CD4-positive, alpha-beta T cell (primary cell): ENCODE results near the gene ST3GAL3. TPM values are rescaled to one million over a fixed set of nuclear protein-coding genes. Genes with fewer than 3 reads are reported as not detected.

Experiments
- ATAC-seq: fragments of 200-7000 bp; cut with Tn5 transposase; one replicate; pipeline ENCODE4 v1.10.0; 2022; ENCODE audit warnings: mild to moderate bottlenecking; ENCODE audit not compliant: poor library complexity
- CTCF ChIA-PET: fragments of 350-600 bp; sonication (Branson Sonifier 250); formaldehyde crosslinking; loops from one replicate; lab custom pipeline; 2021; ENCODE audit warnings: antibody characterized with exemption, inconsistent platforms; lab: Charles Lee
- POLR2A ChIA-PET: fragments of 350-600 bp; sonication (Branson Sonifier 250); formaldehyde crosslinking; loops from one replicate; lab custom pipeline; 2021; ENCODE audit warnings: antibody characterized with exemption, inconsistent platforms; lab: Charles Lee
- DNase-seq, 14 experiments: peaks; one replicate each; pipeline ENCODE4 v3.0.0-alpha.2; 2013 to 2020; ENCODE audit warnings: mixed read lengths in 2 of 14
- H3K27ac ChIP-seq, 2 donors: one replicate each; pipeline versions ENCODE4 v1.5.1 to v1.7.0; 2013; ENCODE audit warnings: low read length in 2 of 2, low read depth in 1 of 2, mild to moderate bottlenecking in 1 of 2
- H3K27me3 ChIP-seq, 2 experiments: 1 replicate in 1 of 2; 2 replicates in 1 of 2; pipeline versions ENCODE4 v1.6.1 to v1.7.0; 2013; ENCODE audit warnings: low read length in 2 of 2, control low read depth in 1 of 2, mild to moderate bottlenecking in 1 of 2, moderate library complexity in 1 of 2; ENCODE audit not compliant: insufficient read depth in 2 of 2, control insufficient read depth in 1 of 2
- H3K36me3 ChIP-seq: one replicate; pipeline ENCODE4 v1.6.1; 2013; ENCODE audit warnings: low read length, control low read depth; ENCODE audit not compliant: insufficient read depth
- H3K4me1 ChIP-seq: one replicate; pipeline ENCODE4 v1.6.1; 2013; ENCODE audit warnings: low read length, control low read depth; ENCODE audit not compliant: insufficient read depth
- H3K4me3 ChIP-seq: one replicate; pipeline ENCODE4 v1.5.1; 2013; ENCODE audit warnings: mild to moderate bottlenecking, low read length, moderate library complexity
- H3K9me3 ChIP-seq, 2 experiments: 1 replicate in 1 of 2; 2 replicates in 1 of 2; pipeline versions ENCODE4 v1.6.1 to v1.7.0; 2013; ENCODE audit warnings: low read length in 2 of 2, mild to moderate bottlenecking in 2 of 2, control low read depth in 1 of 2, moderate library complexity in 1 of 2; ENCODE audit not compliant: control insufficient read depth in 1 of 2, insufficient read depth in 1 of 2
- H3K27ac Mint-ChIP-seq: one replicate; pipeline ENCODE4 v1.8.0; 2020; ENCODE audit warnings: mixed read lengths
- H3K27me3 Mint-ChIP-seq: one replicate; pipeline ENCODE4 v1.8.0; 2021; ENCODE audit warnings: mixed read lengths
- H3K36me3 Mint-ChIP-seq: one replicate; pipeline ENCODE4 v1.8.0; 2021; ENCODE audit warnings: low read depth, mixed read lengths
- H3K4me1 Mint-ChIP-seq: one replicate; pipeline ENCODE4 v1.8.0; 2021; ENCODE audit warnings: low read depth, mixed read lengths
- H3K4me3 Mint-ChIP-seq: one replicate; pipeline ENCODE4 v1.8.0; 2020; ENCODE audit warnings: mild to moderate bottlenecking, mixed read lengths
- H3K9me3 Mint-ChIP-seq: one replicate; pipeline ENCODE4 v1.8.0; 2020; ENCODE audit warnings: mixed read lengths
- CTCF ChIP-seq: fragments of 200-600 bp; IDR thresholded peaks from one replicate; pipeline ENCODE4 v1.8.0; 2022; ENCODE audit warnings: antibody characterized with exemption, mild to moderate bottlenecking
- intact Hi-C, 2 experiments: fragments of 100-400 bp; cut with DNase I in 1 of 2; cut with micrococcal nuclease in 1 of 2; formaldehyde crosslinking; loops; one replicate each; pipeline versions ENCODE4 v1.15.1 to v1.9.0; 2023 to 2025; cut with DNase I, micrococcal nuclease
- microRNA-seq: library from miRNA; unstranded; fragments of <30 nt; microRNA quantifications from one replicate; pipeline ENCODE4 v1.2.0, GENCODE V29; 2021; ENCODE audit warnings: borderline microRNAs expressed, borderline replicate concordance
- total RNA-seq, 174 experiments: library from RNA in 2 of 174; stranded (reverse) in 2 of 174; gene quantifications; one replicate each; pipeline ENCODE4 v1.2.3 and lab custom pipeline; 2021 to 2026

The ST3GAL3 gene
- total RNA-seq, 2 experiments from 2014 or later, result 17.6 to 20.5 TPM

GRCh38 chr1:43979261-43979527 lies 271.9 kb downstream of the ST3GAL3 start:
- H3K4me1 ChIP-seq, result peaks cover 47% of the 10 kb centered on the region
- H3K27me3 ChIP-seq, result peaks cover 5 to 7% of the 10 kb centered on the region in 2 experiments
- Mint-ChIP-seq H3K27ac (no peak overlapping the region), H3K27me3 (peaks cover 13% of the 10 kb centered on the region), H3K36me3 (peaks cover 47% of the 10 kb centered on the region), H3K4me1 (peaks cover 43% of the 10 kb centered on the region), H3K9me3 (no peaks in the 10 kb centered on the region), H3K4me3 (no peak overlapping the region)
- TF ChIP-seq CTCF, result no peak
- H3K9me3 ChIP-seq, result no peaks in the 10 kb centered on the region
- ATAC-seq (no peak), DNase-seq (no peak)
- H3K36me3 ChIP-seq, result peaks cover 25% of the 10 kb centered on the region
- H3K27ac ChIP-seq, result no peak overlapping the region
- POLR2A ChIA-PET, result no interaction called here
- intact Hi-C loops, result loop anchor here in 1 of 2 experiments (5.0 to 10.0 kb wide), 5 partner anchors 376 to 1212 kb away; partner anchors contain the start of genes C1orf50, CDC20, CFAP57 and EBNA1BP2
- no peak overlapping the region for H3K4me3 ChIP-seq
- CTCF ChIA-PET, result no interaction called here

- TF ChIP-seq CTCF, result no peak
- CTCF ChIA-PET, result no interaction called here
- peaks cover 25% of the 10 kb centered on the region for H3K36me3 ChIP-seq
- peaks cover 43% of the 10 kb centered on the region for H3K4me1 ChIP-seq
- peak overlapping the region; percentile 37 for H3K4me3 ChIP-seq
- ATAC-seq (no peak), DNase-seq (peak in 2 of 14 experiments; percentile 17 to 49)
- Mint-ChIP-seq H3K4me1 (peaks cover 38% of the 10 kb centered on the region), H3K27ac (no peak overlapping the region), H3K27me3 (peaks cover 13% of the 10 kb centered on the region), H3K9me3 (no peaks in the 10 kb centered on the region), H3K36me3 (peaks cover 42% of the 10 kb centered on the region), H3K4me3 (peak overlapping the region; percentile 90)
- peaks cover 5 to 7% of the 10 kb centered on the region in 2 experiments for H3K27me3 ChIP-seq
- intact Hi-C loops, result loop anchor here in 1 of 2 experiments (5.0 to 10.0 kb wide), 5 partner anchors 375 to 1212 kb away; partner anchors contain the start of genes C1orf50, CDC20, CFAP57 and EBNA1BP2
- no peaks in the 10 kb centered on the region for H3K9me3 ChIP-seq
- H3K27ac ChIP-seq, result no peak overlapping the region
- POLR2A ChIA-PET, result no interaction called here
Measured at GRCh38 chr1:43979528-43980254, 272.4 kb downstream of the ST3GAL3 start.

GRCh38 chr1:43980255-43981134 lies 273.2 kb downstream of the ST3GAL3 start:
- no peak for TF ChIP-seq CTCF
- peaks cover 13% of the 10 kb centered on the region for H3K27me3 Mint-ChIP-seq
- ATAC-seq (no peak), DNase-seq (no peak)
- peaks cover 25% of the 10 kb centered on the region for H3K36me3 ChIP-seq
- H3K9me3 ChIP-seq, result no peaks in the 10 kb centered on the region
- ChIA-PET POLR2A (no interaction called here), CTCF (no interaction called here)
- H3K4me3 Mint-ChIP-seq, result peak overlapping the region; percentile 90
- H3K4me1 ChIP-seq, result peaks cover 40% of the 10 kb centered on the region
- no peak overlapping the region for H3K27ac Mint-ChIP-seq
- intact Hi-C loops, result no loop called here
- no peak overlapping the region for H3K27ac ChIP-seq
- H3K9me3 Mint-ChIP-seq, result no peaks in the 10 kb centered on the region
- H3K4me1 Mint-ChIP-seq, result peaks cover 38% of the 10 kb centered on the region
- H3K27me3 ChIP-seq, result peaks cover 5 to 7% of the 10 kb centered on the region in 2 experiments
- peaks cover 38% of the 10 kb centered on the region for H3K36me3 Mint-ChIP-seq
- no peak overlapping the region for H3K4me3 ChIP-seq

Small RNA genes within 50 kb of the gene (microRNA-seq; reads per million reads assigned to microRNA genes)
- not detected for gene MIR6079

Other genes with a start within 250 kb of the ST3GAL3 start
- under 1 TPM; 0.14 TPM for gene PTPRF, start 176.7 kb upstream of the ST3GAL3 start, total RNA-seq
- 10 to 100 TPM; 17.4 to 21.2 TPM for gene KDM4A, start 57.4 kb upstream of the ST3GAL3 start, total RNA-seq
- 1 to 10 TPM in 1 of 2 experiments, under 1 TPM in 1; 0.55 to 1.3 TPM for gene ARTN, start 226.3 kb downstream of the ST3GAL3 start, total RNA-seq
- gene IPO13, start 239.4 kb downstream of the ST3GAL3 start, total RNA-seq, result 1 to 10 TPM; 6.3 to 7.4 TPM